ENCODE results near the gene OPN4.

The OPN4 gene

GRCh38 chr10:86670876-86671275 lies 16.5 kb downstream of the OPN4 start:
- no peaks in the 10 kb centered on the region for H3K9me3 ChIP-seq (ENCODE audit: control insufficient read depth, low read length)
- no peak overlapping the region for H3K27ac ChIP-seq
- H3K4me1 ChIP-seq = peaks cover 2% of the 10 kb centered on the region
- TF ChIP-seq CTCF (IDR thresholded peaks at IDR 0.05) = no peak
- no peaks in the 10 kb centered on the region for H3K36me3 ChIP-seq (ENCODE audit: control insufficient read depth, insufficient read depth, low read length)
- H3K79me2 ChIP-seq = no peaks in the 10 kb centered on the region
- H3K9ac ChIP-seq = no peak overlapping the region
- H3K4me2 ChIP-seq (ENCODE audit: low read length) = no peak overlapping the region
- H3K27me3 ChIP-seq (ENCODE audit: control insufficient read depth, insufficient read depth, low read length) = no peaks in the 10 kb centered on the region
- H3K4me3 ChIP-seq (ENCODE audit: low read depth, low read length) = no peak overlapping the region
- no peak overlapping the region for H2AFZ ChIP-seq

DNA sequence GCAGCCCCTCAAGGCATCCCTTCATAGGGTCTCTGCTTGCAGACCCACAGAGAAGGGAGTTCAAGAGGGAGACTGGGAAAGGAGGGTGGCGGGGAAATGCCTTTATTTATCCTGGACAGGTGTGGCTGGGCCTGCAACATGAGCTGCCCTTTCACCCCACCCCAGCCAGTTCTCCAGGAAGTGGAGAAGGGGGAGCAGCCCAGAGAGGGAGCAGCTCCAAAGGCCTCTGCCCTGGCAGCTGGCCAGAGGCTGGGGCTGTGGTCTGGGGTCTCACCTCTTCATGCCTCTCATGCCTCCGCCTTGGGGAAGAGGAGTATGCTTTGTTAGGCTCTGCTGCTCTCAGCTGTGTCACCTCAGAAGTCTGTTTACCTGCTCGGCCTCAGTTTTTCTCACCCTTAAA lies 17.1 kb downstream of the OPN4 start:
- peaks cover 2% of the 10 kb centered on the region for H3K4me1 ChIP-seq
- H3K4me3 ChIP-seq (ENCODE audit: low read depth, low read length) = no peak overlapping the region
- H3K4me2 ChIP-seq (ENCODE audit: low read length) = no peak overlapping the region
- H3K79me2 ChIP-seq = no peaks in the 10 kb centered on the region
- H3K36me3 ChIP-seq (ENCODE audit: control insufficient read depth, insufficient read depth, low read length) = no peaks in the 10 kb centered on the region
- TF ChIP-seq CTCF (IDR thresholded peaks at IDR 0.05) = no peak
- H3K9ac ChIP-seq = no peak overlapping the region
- no peaks in the 10 kb centered on the region for H3K9me3 ChIP-seq (ENCODE audit: control insufficient read depth, low read length)
- H3K27ac ChIP-seq = no peak overlapping the region
- H3K27me3 ChIP-seq (ENCODE audit: control insufficient read depth, insufficient read depth, low read length) = no peaks in the 10 kb centered on the region
- no peak overlapping the region for H2AFZ ChIP-seq

DNA sequence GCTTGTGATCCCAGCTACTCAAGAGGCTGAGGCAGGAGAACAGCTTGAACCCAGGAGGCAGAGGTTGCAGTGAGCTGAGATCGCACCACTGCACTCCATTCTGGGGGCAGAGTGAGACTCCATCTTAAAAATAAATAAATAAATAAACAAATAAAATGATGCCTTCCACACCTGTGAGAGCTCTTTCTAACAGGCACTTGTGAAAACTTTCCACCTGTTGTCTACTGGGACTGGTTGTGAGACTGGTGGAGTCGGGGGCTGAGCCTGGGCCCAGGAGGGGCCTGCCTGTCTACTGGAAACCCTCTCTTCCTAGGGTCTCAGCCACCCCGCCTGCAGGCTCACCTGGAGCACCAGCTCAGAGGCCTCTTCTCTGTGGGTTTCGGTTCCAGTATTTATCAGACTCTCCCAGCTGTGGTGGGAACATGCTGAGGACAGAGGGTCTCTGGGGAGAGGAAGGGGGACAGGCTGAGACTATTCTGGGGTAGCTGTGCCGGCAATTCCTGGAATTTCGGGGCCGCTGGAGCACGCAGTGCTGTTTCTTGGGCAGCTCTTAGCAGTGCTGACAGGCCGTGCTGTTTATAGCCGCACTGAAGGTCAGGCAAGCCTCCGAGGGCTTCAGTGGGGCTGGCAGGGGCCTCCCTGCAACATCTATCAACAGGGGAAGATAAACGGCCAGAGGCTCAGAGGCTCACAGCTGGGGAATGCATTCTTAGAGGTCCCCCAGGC lies 17.8 kb downstream of the OPN4 start:
- Histone ChIP-seq H3K27ac (no peak overlapping the region), H3K36me3 (ENCODE audit: control insufficient read depth, insufficient read depth, low read length) (no peaks in the 10 kb centered on the region), H3K79me2 (no peaks in the 10 kb centered on the region)

DNA sequence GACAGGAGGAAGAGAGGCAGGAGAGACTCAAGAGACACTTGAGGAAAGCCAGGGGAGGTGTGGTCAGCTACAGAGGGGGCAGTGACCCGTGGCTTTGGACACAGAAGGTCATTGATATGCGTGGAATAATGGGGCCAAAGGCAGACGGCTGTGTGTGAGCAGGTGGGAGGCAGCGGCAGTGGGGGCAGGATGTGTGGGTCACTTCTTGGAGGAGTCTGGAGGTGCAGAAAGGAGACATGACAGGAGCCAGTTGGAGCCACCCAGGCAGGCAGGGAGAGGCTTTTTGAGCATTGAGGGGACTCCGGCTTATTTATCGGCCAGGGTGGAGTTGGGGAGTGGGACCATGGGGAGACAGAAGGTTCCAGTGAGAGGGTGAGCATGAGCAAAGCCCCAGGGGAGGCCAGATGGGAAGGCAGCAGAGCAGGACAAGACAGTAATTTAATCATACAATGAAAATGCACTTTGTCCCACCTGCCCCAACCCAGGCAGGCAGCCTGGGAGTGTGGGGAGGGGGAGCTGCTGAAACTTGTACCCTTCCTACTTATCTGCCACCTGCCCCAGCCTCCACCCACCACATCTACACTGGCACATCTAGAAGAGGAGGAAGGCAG lies 19.0 kb downstream of the OPN4 start:
- Histone ChIP-seq H2AFZ (no peak overlapping the region), H3K4me2 (ENCODE audit: low read length) (no peak overlapping the region), H3K27ac (no peak overlapping the region), H3K36me3 (ENCODE audit: control insufficient read depth, insufficient read depth, low read length) (no peaks in the 10 kb centered on the region), H3K79me2 (no peaks in the 10 kb centered on the region), H3K27me3 (ENCODE audit: control insufficient read depth, insufficient read depth, low read length) (no peaks in the 10 kb centered on the region), H3K4me1 (peaks cover 2% of the 10 kb centered on the region), H3K9ac (no peak overlapping the region), H3K9me3 (ENCODE audit: control insufficient read depth, low read length) (no peaks in the 10 kb centered on the region), H3K4me3 (ENCODE audit: low read depth, low read length) (no peak overlapping the region)
- TF ChIP-seq CTCF (IDR thresholded peaks at IDR 0.05) = no peak

More for the DNA sequence above, 17.8 kb downstream of the OPN4 start:
- Histone ChIP-seq H3K9ac (no peak overlapping the region), H2AFZ (no peak overlapping the region), H3K4me1 (peaks cover 2% of the 10 kb centered on the region), H3K4me2 (ENCODE audit: low read length) (no peak overlapping the region), H3K4me3 (ENCODE audit: low read depth, low read length) (no peak overlapping the region), H3K9me3 (ENCODE audit: control insufficient read depth, low read length) (no peaks in the 10 kb centered on the region), H3K27me3 (ENCODE audit: control insufficient read depth, insufficient read depth, low read length) (no peaks in the 10 kb centered on the region)
- no peak for TF ChIP-seq CTCF (IDR thresholded peaks at IDR 0.05)

Measured in parathyroid adenoma (tissue), 2 donors.